ENCODE data around the gene CD3E.

DNA sequence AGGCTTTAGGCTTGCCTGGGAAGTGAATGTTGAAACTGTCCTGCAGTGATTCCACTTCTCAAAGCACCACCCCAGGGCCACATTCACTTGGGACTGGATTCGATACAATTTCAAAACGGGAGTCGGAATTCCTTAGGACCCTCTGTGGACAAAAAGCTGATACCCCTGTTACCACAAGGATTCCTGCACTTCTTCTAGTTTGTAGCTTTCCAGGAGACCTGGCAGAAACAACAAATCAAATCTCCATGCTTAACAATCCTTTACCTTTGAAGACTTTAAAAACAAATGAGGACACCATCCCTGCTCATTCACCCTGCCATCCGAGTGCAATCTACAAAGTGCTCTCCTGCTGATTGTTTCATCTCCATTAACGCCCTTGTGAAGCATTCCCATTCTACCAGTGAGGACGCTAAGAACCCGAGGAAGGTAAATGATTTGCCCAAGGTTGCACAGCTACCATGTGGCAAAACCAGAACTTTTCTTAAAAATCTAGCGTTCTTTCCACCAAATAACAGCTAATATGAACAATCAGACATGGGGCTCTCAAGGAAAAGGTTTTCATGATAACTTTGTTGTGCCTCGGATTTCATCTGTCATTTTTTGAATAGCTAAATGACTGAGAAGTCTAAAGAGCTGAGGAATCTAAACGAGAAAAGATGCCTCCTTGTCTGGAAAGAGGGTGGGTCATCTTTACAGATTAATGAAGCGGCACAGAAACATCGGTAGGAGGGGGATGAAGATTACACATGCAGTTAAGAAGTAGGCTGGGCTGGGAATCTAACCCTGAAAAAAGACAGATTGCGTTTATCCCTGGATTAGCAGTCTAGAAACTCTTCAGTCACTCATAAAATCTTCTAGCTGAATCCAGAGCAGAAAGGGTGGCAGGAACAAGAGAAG is 39.7 kb upstream of the CD3E start:
- TF ChIP-seq, protein P1, sequence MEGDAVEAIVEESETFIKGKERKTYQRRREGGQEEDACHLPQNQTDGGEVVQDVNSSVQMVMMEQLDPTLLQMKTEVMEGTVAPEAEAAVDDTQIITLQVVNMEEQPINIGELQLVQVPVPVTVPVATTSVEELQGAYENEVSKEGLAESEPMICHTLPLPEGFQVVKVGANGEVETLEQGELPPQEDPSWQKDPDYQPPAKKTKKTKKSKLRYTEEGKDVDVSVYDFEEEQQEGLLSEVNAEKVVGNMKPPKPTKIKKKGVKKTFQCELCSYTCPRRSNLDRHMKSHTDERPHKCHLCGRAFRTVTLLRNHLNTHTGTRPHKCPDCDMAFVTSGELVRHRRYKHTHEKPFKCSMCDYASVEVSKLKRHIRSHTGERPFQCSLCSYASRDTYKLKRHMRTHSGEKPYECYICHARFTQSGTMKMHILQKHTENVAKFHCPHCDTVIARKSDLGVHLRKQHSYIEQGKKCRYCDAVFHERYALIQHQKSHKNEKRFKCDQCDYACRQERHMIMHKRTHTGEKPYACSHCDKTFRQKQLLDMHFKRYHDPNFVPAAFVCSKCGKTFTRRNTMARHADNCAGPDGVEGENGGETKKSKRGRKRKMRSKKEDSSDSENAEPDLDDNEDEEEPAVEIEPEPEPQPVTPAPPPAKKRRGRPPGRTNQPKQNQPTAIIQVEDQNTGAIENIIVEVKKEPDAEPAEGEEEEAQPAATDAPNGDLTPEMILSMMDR (conservative IDR thresholded peaks at IDR 0.05; ENCODE audit: low read length), result no peak
- TF ChIP-seq EZH2phosphoT487 (IDR thresholded peaks at IDR 0.05; ENCODE audit: borderline replicate concordance), result no peak

Measured in Loucy (cell line).